Neural progenitor cell (in vitro differentiated cells): ENCODE data around the gene CCDC152. TPM values are rescaled to one million over a fixed set of nuclear protein-coding genes. Genes with fewer than 3 reads are reported as not detected.

Experiments
- DNase-seq: peaks from one replicate; pipeline ENCODE4 v3.0.0-alpha.2; 2016; ENCODE audit warnings: low spot score
- H2AFZ ChIP-seq: fragments of 200-600 bp; sonication (generic); replicated peaks from 2 replicates; pipeline ENCODE4 v1.6.1; 2016; ENCODE audit warnings: antibody characterized with exemption
- H3F3A ChIP-seq: fragments of 200-600 bp; sonication (generic); 2 replicates; pipeline ENCODE4 v1.6.1; 2016; ENCODE audit warnings: antibody characterized with exemption, low read depth
- H3K27ac ChIP-seq: fragments of 200-600 bp; sonication (generic); 2 replicates; pipeline ENCODE4 v1.5.1; 2016; ENCODE audit warnings: mild to moderate bottlenecking
- H3K27me3 ChIP-seq: fragments of 200-600 bp; sonication (generic); 2 replicates; pipeline ENCODE4 v1.6.1; 2016; ENCODE audit warnings: mild to moderate bottlenecking, moderate library complexity
- H3K36me3 ChIP-seq: fragments of 200-600 bp; sonication (generic); 2 replicates; pipeline ENCODE4 v1.5.1; 2016
- H3K4me1 ChIP-seq: fragments of 200-600 bp; sonication (generic); 2 replicates; pipeline ENCODE4 v1.6.1; 2016; ENCODE audit warnings: mixed run types
- H3K4me2 ChIP-seq: fragments of 200-600 bp; sonication (generic); 2 replicates; pipeline ENCODE4 v1.6.1; 2016
- H3K4me3 ChIP-seq: fragments of 200-600 bp; sonication (generic); 2 replicates; pipeline ENCODE4 v1.5.1; 2016
- H3K79me2 ChIP-seq: fragments of 200-600 bp; sonication (generic); 2 replicates; pipeline ENCODE4 v1.6.1; 2016; ENCODE audit warnings: low read depth
- H3K9ac ChIP-seq: fragments of 200-600 bp; sonication (generic); 2 replicates; pipeline ENCODE4 v1.6.1; 2016
- H3K9me3 ChIP-seq: fragments of 200-600 bp; sonication (generic); 2 replicates; pipeline ENCODE4 v1.5.1; 2016; ENCODE audit warnings: low read depth
- H4K20me1 ChIP-seq: fragments of 200-600 bp; sonication (generic); 2 replicates; pipeline ENCODE4 v1.6.1; 2016; ENCODE audit warnings: low read depth
- H3K27ac Mint-ChIP-seq: 3 replicates; pipeline ENCODE4 v1.8.0; 2021; ENCODE audit warnings: mixed read lengths
- H3K27me3 Mint-ChIP-seq: 2 replicates; pipeline ENCODE4 v1.8.0; 2022; ENCODE audit warnings: low read depth, mild to moderate bottlenecking, inconsistent platforms, moderate library complexity, mixed read lengths; ENCODE audit not compliant: insufficient read depth
- H3K36me3 Mint-ChIP-seq: 3 replicates; pipeline ENCODE4 v1.8.0; 2021; ENCODE audit warnings: mixed read lengths
- H3K4me1 Mint-ChIP-seq: 3 replicates; pipeline ENCODE4 v1.8.0; 2021; ENCODE audit warnings: mixed read lengths
- H3K4me3 Mint-ChIP-seq: 3 replicates; pipeline ENCODE4 v1.8.0; 2021; ENCODE audit warnings: mild to moderate bottlenecking, moderate library complexity, mixed read lengths
- H3K9me3 Mint-ChIP-seq: 3 replicates; pipeline ENCODE4 v1.8.0; 2020; ENCODE audit warnings: mixed read lengths
- CTCF ChIP-seq: fragments of 200-600 bp; sonication (generic); IDR thresholded peaks from 2 replicates; pipeline ENCODE4 v1.5.1; 2017; ENCODE audit warnings: antibody characterized with exemption, mild to moderate bottlenecking
- EZH2 ChIP-seq: fragments of 200-600 bp; sonication (generic); IDR thresholded peaks from 2 replicates; pipeline ENCODE4 v1.6.1; 2017; ENCODE audit warnings: antibody characterized with exemption, mild to moderate bottlenecking, moderate library complexity
- EZH2phosphoT487 ChIP-seq: fragments of 200-600 bp; sonication (generic); IDR thresholded peaks from 2 replicates; pipeline ENCODE4 v1.6.1; 2017; ENCODE audit warnings: antibody characterized with exemption
- total RNA-seq: library from RNA; depleted of rRNA; stranded (reverse); fragments of >200 nt; gene quantifications from 2 replicates; pipeline ENCODE4 v1.2.3, GENCODE V29; 2015; ENCODE audit warnings: low replicate concordance

The CCDC152 gene
- total RNA-seq: 11.8 and 23.9 TPM in 2 replicates

GRCh38 chr5:42756606-42757601 is at the start of gene CCDC152:
CCDC152 (plus strand) TSS chr5:42756818; CDS start chr5:42759122, 2,304 bp downstream.
- Mint-ChIP-seq H3K27ac (no peak within 1 kb of the TSS), H3K4me3 (no peak within 1 kb of the TSS), H3K9me3 (no peaks in the 10 kb centered on the region), H3K4me1 (no peaks in the 10 kb centered on the region), H3K27me3 (peaks cover 2% of the 10 kb centered on the region), H3K36me3 (no peaks in the 10 kb centered on the region)
- Histone ChIP-seq H3F3A (no peaks in the 10 kb centered on the region), H3K9me3 (no peaks in the 10 kb centered on the region), H3K27ac (no peak within 1 kb of the TSS), H4K20me1 (no peaks in the 10 kb centered on the region), H3K4me3 (peak within 1 kb of the TSS; percentile 59), H3K4me1 (no peaks in the 10 kb centered on the region), H3K79me2 (no peaks in the 10 kb centered on the region), H3K27me3 (no peaks in the 10 kb centered on the region), H3K4me2 (peak within 1 kb of the TSS; percentile 72), H3K9ac (no peak within 1 kb of the TSS), H2AFZ (peak within 1 kb of the TSS; percentile 90), H3K36me3 (no peaks in the 10 kb centered on the region)
- TF ChIP-seq EZH2 (no peak), EZH2phosphoT487 (no peak), CTCF (no peak)
- peak; percentile 58 for DNase-seq

GRCh38 chr5:42715785-42716184 is 40.8 kb upstream of the CCDC152 start:
- no peaks in the 10 kb centered on the region for H3K79me2 ChIP-seq
- Mint-ChIP-seq H3K9me3 (no peaks in the 10 kb centered on the region), H3K4me1 (no peaks in the 10 kb centered on the region), H3K27ac (no peak overlapping the region), H3K4me3 (no peak overlapping the region), H3K27me3 (no peaks in the 10 kb centered on the region), H3K36me3 (no peaks in the 10 kb centered on the region)
- no peaks in the 10 kb centered on the region for H3K9me3 ChIP-seq
- no peaks in the 10 kb centered on the region for H4K20me1 ChIP-seq
- H3K4me2 ChIP-seq: no peak overlapping the region
- TF ChIP-seq EZH2phosphoT487: no peak
- no peak for TF ChIP-seq EZH2
- TF ChIP-seq CTCF: no peak
- H3K36me3 ChIP-seq: no peaks in the 10 kb centered on the region
- no peak overlapping the region for H3K4me3 ChIP-seq
- no peaks in the 10 kb centered on the region for H3K27me3 ChIP-seq
- H2AFZ ChIP-seq: no peak overlapping the region
- H3K27ac ChIP-seq: no peak overlapping the region
- H3K4me1 ChIP-seq: no peaks in the 10 kb centered on the region
- no peaks in the 10 kb centered on the region for H3F3A ChIP-seq
- H3K9ac ChIP-seq: no peak overlapping the region
- DNase-seq: no peak

- no peaks in the 10 kb centered on the region for H3K36me3 Mint-ChIP-seq
- no peak overlapping the region for H3K27ac Mint-ChIP-seq
- no peak overlapping the region for H3K4me3 ChIP-seq
- no peak for TF ChIP-seq EZH2phosphoT487
- TF ChIP-seq CTCF: no peak
- no peak for TF ChIP-seq EZH2
- no peak overlapping the region for H3K4me3 Mint-ChIP-seq
- H3K9ac ChIP-seq: no peak overlapping the region
- no peaks in the 10 kb centered on the region for H3K36me3 ChIP-seq
- no peak overlapping the region for H3K4me2 ChIP-seq
- no peaks in the 10 kb centered on the region for H3K4me1 Mint-ChIP-seq
- H3K9me3 Mint-ChIP-seq: no peaks in the 10 kb centered on the region
- H3F3A ChIP-seq: no peaks in the 10 kb centered on the region
- no peaks in the 10 kb centered on the region for H3K4me1 ChIP-seq
- no peak overlapping the region for H3K27ac ChIP-seq
- no peaks in the 10 kb centered on the region for H3K27me3 ChIP-seq
- no peaks in the 10 kb centered on the region for H3K9me3 ChIP-seq
- H4K20me1 ChIP-seq: no peaks in the 10 kb centered on the region
- H3K79me2 ChIP-seq: no peaks in the 10 kb centered on the region
- H2AFZ ChIP-seq: no peak overlapping the region
- H3K27me3 Mint-ChIP-seq: no peaks in the 10 kb centered on the region
- DNase-seq: no peak
Measured at GRCh38 chr5:42718591-42718990, 38.0 kb upstream of the CCDC152 start.
